SU-DHL-6 (cell line): ENCODE results near the gene KRT77.

Experiments used
- H2AFZ ChIP-seq: fragments of 200-600 bp; sonication (generic); 2 replicates; pipeline ENCODE4 v1.6.1; 2014; ENCODE audit warnings: low read depth, mild to moderate bottlenecking, moderate library complexity, mixed read lengths, antibody characterized with exemption, low read length; ENCODE audit not compliant: severe bottlenecking
- H3F3A ChIP-seq: fragments of 200-600 bp; shearing (Covaris generic); 2 replicates; pipeline ENCODE4 v1.6.0; 2016; ENCODE audit warnings: antibody characterized with exemption, mild to moderate bottlenecking; ENCODE audit not compliant: insufficient read depth
- H3K27ac ChIP-seq: fragments of 200-600 bp; sonication (generic); 2 replicates; pipeline ENCODE4 v1.5.1; 2016; ENCODE audit warnings: low read depth, mild to moderate bottlenecking, low read length, moderate library complexity, mixed read lengths
- H3K27me3 ChIP-seq: fragments of 200-600 bp; sonication (generic), shearing (Covaris generic); 2 replicates; pipeline ENCODE4 v1.6.0; 2014; ENCODE audit warnings: mild to moderate bottlenecking, low read length
- H3K36me3 ChIP-seq: fragments of 200-600 bp; sonication (generic); 2 replicates; pipeline ENCODE4 v1.6.1; 2014; ENCODE audit warnings: mild to moderate bottlenecking, low read length, mixed read lengths
- H3K4me2 ChIP-seq: fragments of 300-600, 200-600 bp; shearing (Covaris generic), sonication (generic); 2 replicates; pipeline ENCODE4 v1.6.0; 2014; ENCODE audit warnings: low read length, low read depth, mild to moderate bottlenecking; ENCODE audit not compliant: poor library complexity, severe bottlenecking
- H3K4me3 ChIP-seq: fragments of 200-600 bp; sonication (generic); 2 replicates; pipeline ENCODE4 v1.5.1; 2014; ENCODE audit warnings: antibody characterized with exemption, low read length, mild to moderate bottlenecking, mixed read lengths; ENCODE audit not compliant: insufficient read depth, poor library complexity, severe bottlenecking
- H3K79me2 ChIP-seq: fragments of 200-600 bp; sonication (generic); 2 replicates; pipeline ENCODE4 v1.6.1; 2014; ENCODE audit warnings: mild to moderate bottlenecking, low read length, moderate library complexity; ENCODE audit not compliant: insufficient read depth
- H3K9ac ChIP-seq: fragments of 200-600 bp; sonication (generic); 2 replicates; pipeline ENCODE4 v1.7.0; 2014; ENCODE audit warnings: mild to moderate bottlenecking, low read length
- H3K9me2 ChIP-seq: fragments of 200-600 bp; sonication (generic); replicated peaks from 2 replicates; pipeline ENCODE4 v1.6.1; 2014; ENCODE audit warnings: low read length; ENCODE audit not compliant: insufficient read depth
- H3K9me3 ChIP-seq: fragments of 200-600 bp; sonication (generic); 2 replicates; pipeline ENCODE4 v1.6.1; 2014; ENCODE audit warnings: low read length, mixed read lengths; ENCODE audit not compliant: insufficient read depth
- H4K20me1 ChIP-seq: fragments of 200-600 bp; sonication (generic); 2 replicates; pipeline ENCODE4 v1.6.1; 2014; ENCODE audit warnings: low read depth, mild to moderate bottlenecking, antibody characterized with exemption, low read length, moderate library complexity, mixed read lengths
- EZH2phosphoT487 ChIP-seq: fragments of 200-600 bp; sonication (generic), shearing (Covaris generic); conservative IDR thresholded peaks from 2 replicates; pipeline ENCODE4 v1.6.1; 2018; ENCODE audit warnings: mild to moderate bottlenecking, antibody characterized with exemption, low read length, moderate library complexity, mixed read lengths
- TF ChIP-seq, protein P1 (sequence below): fragments of 200-600 bp; sonication (generic); IDR thresholded peaks from one replicate; pipeline ENCODE4 v1.5.1; 2017; ENCODE audit warnings: antibody characterized with exemption, mild to moderate bottlenecking, low read length, moderate library complexity; ENCODE audit not compliant: insufficient read depth, poor library complexity, severe bottlenecking

KRT77 gene

DNA sequence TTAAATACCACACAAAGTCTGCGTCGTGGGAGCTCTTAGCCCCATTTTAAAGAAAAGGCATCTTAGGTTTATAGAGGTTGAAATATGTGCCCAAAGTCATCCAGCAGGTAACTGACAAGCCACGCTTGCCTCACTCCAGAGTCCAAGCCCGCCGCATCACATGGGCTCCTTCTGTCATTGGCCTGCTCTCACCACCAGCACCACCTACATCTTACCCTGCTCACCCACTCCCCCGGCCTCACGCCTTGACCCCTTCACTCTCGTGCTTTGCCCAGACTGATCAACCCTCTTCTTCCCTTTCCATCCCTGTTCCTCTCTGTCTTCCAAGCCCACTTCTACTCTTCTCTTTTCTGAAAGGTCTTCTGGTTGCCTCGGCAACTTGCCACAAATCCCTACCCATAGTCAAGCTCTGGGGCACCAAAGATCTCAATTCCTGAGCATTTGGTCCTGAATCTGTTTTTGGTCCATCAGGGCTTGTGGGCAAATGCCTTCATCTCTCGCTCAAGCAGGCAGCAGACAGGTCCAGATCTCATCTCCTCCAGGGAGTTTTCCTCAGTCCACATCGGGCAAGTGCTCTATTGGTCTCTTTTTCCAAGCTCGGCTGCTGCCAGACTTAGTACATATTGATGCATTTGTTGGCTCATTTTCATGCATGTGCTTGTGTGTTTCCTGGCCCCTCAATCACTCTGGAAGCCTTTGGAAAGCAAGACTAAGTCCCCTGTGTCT lies 19.6 kb downstream of the KRT77 start:
- Histone ChIP-seq H3K4me3 (no peak overlapping the region), H3K79me2 (no peaks in the 10 kb centered on the region), H3K9me2 (no peaks in the 10 kb centered on the region), H3F3A (no peaks in the 10 kb centered on the region), H3K4me2 (no peak overlapping the region), H4K20me1 (no peaks in the 10 kb centered on the region), H3K27ac (no peak overlapping the region), H3K27me3 (no peaks in the 10 kb centered on the region), H2AFZ (no peak overlapping the region), H3K9ac (no peak overlapping the region), H3K36me3 (no peaks in the 10 kb centered on the region), H3K9me3 (no peaks in the 10 kb centered on the region)
- TF ChIP-seq EZH2phosphoT487 = no peak
- TF ChIP-seq, protein P1, sequence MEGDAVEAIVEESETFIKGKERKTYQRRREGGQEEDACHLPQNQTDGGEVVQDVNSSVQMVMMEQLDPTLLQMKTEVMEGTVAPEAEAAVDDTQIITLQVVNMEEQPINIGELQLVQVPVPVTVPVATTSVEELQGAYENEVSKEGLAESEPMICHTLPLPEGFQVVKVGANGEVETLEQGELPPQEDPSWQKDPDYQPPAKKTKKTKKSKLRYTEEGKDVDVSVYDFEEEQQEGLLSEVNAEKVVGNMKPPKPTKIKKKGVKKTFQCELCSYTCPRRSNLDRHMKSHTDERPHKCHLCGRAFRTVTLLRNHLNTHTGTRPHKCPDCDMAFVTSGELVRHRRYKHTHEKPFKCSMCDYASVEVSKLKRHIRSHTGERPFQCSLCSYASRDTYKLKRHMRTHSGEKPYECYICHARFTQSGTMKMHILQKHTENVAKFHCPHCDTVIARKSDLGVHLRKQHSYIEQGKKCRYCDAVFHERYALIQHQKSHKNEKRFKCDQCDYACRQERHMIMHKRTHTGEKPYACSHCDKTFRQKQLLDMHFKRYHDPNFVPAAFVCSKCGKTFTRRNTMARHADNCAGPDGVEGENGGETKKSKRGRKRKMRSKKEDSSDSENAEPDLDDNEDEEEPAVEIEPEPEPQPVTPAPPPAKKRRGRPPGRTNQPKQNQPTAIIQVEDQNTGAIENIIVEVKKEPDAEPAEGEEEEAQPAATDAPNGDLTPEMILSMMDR = no peak

DNA sequence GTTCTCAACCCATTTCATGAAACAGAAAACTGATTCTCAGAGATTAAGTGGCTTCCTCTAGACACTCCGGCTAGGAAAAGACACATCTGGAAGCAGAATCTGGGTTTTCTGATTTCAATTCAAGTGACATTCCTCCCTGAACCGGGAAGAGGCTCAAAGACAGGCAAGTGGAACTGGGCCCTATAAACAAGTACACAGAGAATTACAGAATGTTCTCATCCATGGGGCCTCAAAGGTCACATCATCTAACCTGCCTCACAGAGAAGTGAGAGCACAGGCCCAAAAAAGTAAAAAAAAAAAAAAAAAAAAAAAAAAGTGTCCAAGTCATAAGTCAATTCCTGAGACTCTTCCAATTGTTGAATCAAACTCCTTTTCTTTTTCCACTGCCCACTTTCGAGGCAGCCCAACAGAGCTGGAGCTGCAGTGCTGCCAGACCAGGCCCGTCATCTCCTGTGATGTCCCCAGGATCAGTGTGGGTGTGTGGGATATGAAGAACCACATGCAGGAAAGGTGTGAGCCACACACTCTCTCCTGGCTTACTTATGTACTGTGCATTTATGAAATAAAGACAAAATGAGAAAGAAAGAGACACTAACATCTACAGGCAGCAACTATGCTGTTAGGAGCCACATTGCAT lies 20.3 kb downstream of the KRT77 start:
- H3K9me2 ChIP-seq = no peaks in the 10 kb centered on the region
- TF ChIP-seq, protein P1 = no peak
- no peak for TF ChIP-seq EZH2phosphoT487

DNA sequence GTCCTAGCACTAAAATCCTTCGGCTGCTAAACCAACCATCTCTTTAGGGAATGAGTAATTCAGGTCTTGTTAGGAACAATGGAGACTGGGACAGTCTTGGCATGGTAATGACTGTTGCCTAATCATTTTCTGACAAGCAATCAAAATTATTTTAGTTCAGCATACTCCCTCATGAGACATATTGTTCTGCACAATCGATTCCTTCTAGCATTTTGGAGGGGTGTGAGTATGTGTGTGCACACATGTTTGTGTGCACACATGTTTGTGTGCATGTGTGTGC lies 21.0 kb downstream of the KRT77 start:
- Histone ChIP-seq H3K9me3 (no peaks in the 10 kb centered on the region), H3K79me2 (no peaks in the 10 kb centered on the region), H3F3A (no peaks in the 10 kb centered on the region), H2AFZ (no peak overlapping the region), H4K20me1 (no peaks in the 10 kb centered on the region), H3K27me3 (no peaks in the 10 kb centered on the region), H3K27ac (no peak overlapping the region), H3K9me2 (no peaks in the 10 kb centered on the region), H3K4me2 (no peak overlapping the region), H3K4me3 (no peak overlapping the region), H3K9ac (no peak overlapping the region), H3K36me3 (no peaks in the 10 kb centered on the region)
- no peak for TF ChIP-seq EZH2phosphoT487
- TF ChIP-seq, protein P1 = no peak

More for the DNA sequence above, 20.3 kb downstream of the KRT77 start:
- Histone ChIP-seq H4K20me1 (no peaks in the 10 kb centered on the region), H3F3A (no peaks in the 10 kb centered on the region), H3K27me3 (no peaks in the 10 kb centered on the region), H3K36me3 (no peaks in the 10 kb centered on the region), H3K79me2 (no peaks in the 10 kb centered on the region), H3K27ac (no peak overlapping the region), H3K4me2 (no peak overlapping the region), H3K4me3 (no peak overlapping the region), H3K9ac (no peak overlapping the region), H2AFZ (no peak overlapping the region), H3K9me3 (no peaks in the 10 kb centered on the region)
